ENCODE measurements around the gene KDM2B.

The KDM2B gene

DNA sequence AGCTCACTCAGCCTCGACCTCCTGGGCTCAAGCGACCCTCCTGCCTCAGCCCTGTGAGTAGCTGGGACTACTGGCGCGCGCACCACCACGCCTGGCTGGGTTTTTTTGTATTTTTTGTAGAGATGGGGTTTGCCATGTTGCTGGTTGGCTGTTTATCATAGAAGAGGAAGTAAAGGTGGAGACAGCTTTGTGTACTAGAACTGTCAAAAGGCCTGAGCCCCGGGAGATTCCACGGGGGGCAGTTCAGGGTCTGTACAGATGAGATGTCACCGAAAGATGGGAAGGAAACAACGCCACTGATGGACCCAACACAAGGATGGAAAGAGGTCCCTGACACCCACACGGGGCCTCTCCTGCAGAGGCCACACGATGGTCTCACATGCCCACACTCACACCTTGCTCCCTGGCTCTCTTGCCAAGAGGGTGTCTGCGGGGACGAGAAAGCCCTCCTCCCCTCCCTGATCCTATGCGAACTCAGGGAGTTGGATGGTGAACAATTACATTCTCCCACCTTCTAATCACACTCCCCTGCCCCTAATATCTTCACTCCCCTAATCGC is 66.6 kb downstream of the KDM2B start:
- CTCF ChIA-PET: interaction anchor here (1.1 kb wide), 1 partner anchor 20 kb away, joined by 3 read pairs; no protein-coding TSS in a partner anchor
- POLR2A ChIA-PET: no interaction called here
- no peak overlapping the region for H3K4me3 ChIP-seq (ENCODE audit: low read depth, low read length)
- no peak for DNase-seq (ENCODE audit: low read depth, low spot score)
- TF ChIP-seq, protein P1, sequence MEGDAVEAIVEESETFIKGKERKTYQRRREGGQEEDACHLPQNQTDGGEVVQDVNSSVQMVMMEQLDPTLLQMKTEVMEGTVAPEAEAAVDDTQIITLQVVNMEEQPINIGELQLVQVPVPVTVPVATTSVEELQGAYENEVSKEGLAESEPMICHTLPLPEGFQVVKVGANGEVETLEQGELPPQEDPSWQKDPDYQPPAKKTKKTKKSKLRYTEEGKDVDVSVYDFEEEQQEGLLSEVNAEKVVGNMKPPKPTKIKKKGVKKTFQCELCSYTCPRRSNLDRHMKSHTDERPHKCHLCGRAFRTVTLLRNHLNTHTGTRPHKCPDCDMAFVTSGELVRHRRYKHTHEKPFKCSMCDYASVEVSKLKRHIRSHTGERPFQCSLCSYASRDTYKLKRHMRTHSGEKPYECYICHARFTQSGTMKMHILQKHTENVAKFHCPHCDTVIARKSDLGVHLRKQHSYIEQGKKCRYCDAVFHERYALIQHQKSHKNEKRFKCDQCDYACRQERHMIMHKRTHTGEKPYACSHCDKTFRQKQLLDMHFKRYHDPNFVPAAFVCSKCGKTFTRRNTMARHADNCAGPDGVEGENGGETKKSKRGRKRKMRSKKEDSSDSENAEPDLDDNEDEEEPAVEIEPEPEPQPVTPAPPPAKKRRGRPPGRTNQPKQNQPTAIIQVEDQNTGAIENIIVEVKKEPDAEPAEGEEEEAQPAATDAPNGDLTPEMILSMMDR (IDR thresholded peaks at IDR 0.05; ENCODE audit: insufficient read depth, low read length, missing control alignments): no peak

DNA sequence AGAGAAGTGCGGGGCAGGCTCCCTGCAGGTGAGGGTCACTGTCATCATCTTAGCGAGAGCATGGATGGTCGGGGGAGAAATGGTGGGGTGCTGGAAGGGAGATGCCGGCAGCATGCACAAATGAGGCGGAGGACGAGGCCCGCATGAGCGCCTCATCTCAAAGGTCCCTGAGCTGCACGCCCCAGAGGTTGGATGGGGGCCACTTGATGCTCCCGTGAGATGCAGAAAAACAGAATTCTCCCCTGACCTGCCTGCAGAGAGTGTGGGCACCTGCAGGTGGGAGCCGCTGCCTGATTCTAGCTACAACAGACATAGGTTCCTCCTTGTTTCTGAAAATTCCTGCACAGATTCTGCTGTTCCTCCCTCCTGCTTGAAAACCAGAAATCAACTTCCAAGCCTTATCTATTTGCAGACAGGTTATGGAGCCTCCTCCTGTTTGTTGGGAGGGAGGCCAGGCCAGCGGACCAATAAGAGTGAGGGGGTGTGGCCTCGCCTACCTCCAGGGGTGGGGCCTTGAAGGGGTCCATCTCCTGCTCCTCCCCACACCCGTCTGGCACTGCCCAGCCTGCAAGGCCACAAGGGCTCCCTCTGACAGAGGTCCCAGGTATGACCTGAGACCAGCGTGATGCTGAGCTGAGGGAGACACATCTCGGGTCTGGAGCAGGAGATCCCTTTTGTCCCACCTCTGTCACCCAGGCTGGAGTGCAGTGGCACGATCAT is 67.2 kb downstream of the KDM2B start:
- ChIA-PET CTCF (interaction anchor here (1.1 to 1.4 kb wide), 2 partner anchors 14 to 19 kb away, joined by 3 to 5 read pairs; no protein-coding TSS in a partner anchor), POLR2A (no interaction called here)
- TF ChIP-seq, protein P1 (IDR thresholded peaks at IDR 0.05; ENCODE audit: insufficient read depth, low read length, missing control alignments): no peak
- no peak for DNase-seq (ENCODE audit: low read depth, low spot score)
- no peak overlapping the region for H3K4me3 ChIP-seq (ENCODE audit: low read depth, low read length)

DNA sequence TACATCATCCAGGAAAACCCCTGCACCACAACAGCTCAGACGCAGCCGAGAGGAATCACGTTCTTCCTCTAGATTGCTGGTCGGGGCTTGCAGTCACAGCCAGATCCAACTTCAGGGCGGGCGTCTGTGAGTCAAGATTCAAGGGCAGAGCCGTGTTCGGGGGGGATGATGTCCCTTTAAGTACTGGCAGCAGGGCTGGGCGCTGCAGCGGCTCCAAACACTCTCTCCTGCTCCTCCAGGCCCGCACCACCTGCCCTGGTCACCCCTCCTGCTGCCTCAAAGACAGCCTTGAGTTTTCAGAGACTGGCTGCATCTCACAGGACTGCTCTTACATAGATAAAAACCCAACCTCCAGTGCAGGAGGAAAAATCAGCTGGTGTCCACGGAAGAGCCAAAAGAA is 68.3 kb downstream of the KDM2B start:
- ChIA-PET POLR2A (no interaction called here), CTCF (interaction anchor here (1.4 kb wide), 1 partner anchor 13 kb away, joined by 5 read pairs; no protein-coding TSS in a partner anchor)
- H3K4me3 ChIP-seq (ENCODE audit: low read depth, low read length): no peak overlapping the region
- no peak for DNase-seq (ENCODE audit: low read depth, low spot score)
- TF ChIP-seq, protein P1 (IDR thresholded peaks at IDR 0.05; ENCODE audit: insufficient read depth, low read length, missing control alignments): no peak

DNA sequence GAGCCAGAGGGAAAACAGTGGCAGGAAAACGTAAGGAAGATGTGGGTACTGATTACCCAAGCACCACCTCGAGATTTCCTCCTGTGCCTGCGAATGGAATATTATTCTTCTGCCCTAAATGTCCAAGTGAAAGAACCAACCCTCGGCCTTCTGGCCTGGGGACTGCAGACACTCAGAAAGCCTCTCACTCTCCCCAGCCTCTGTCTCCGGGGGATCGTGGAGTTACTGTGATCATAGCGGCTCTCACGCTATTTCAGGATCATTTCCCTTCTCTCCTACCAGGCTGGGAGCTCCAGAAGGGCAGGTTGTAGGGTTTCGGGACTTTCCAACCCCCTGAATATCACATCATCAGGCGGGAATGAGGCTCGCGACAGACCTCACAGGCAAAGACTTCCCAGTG is 68.9 kb downstream of the KDM2B start:
- TF ChIP-seq, protein P1 (IDR thresholded peaks at IDR 0.05; ENCODE audit: insufficient read depth, low read length, missing control alignments): no peak
- H3K4me3 ChIP-seq (ENCODE audit: low read depth, low read length): no peak overlapping the region
- CTCF ChIA-PET: interaction anchor here (0.8 kb wide), 1 partner anchor 10 kb away, joined by 3 read pairs; no protein-coding TSS in a partner anchor
- DNase-seq (ENCODE audit: low read depth, low spot score): no peak
- POLR2A ChIA-PET: no interaction called here

DNA sequence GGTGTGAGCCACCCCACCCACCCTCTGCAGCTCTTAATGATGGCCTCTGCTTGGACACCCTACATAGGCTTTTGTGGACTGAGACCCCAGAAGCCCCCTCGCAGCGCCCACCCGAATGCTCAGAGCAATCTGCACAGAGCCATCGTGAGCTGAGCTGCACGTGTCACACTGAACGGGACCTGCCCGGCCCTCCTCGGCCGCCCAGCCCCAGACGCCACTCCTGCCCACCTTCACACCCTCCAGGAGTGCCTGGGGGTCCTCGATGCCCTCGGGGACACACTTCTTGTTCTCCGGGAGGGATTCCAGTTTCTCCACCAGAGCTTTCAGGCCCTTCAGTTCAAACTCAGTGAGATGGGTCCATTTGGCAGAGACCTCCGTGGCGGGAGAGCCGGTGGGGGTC is 71.5 kb downstream of the KDM2B start:
- no peak for DNase-seq (ENCODE audit: low read depth, low spot score)
- POLR2A ChIA-PET: no interaction called here
- TF ChIP-seq, protein P1 (IDR thresholded peaks at IDR 0.05; ENCODE audit: insufficient read depth, low read length, missing control alignments): no peak
- H3K4me3 ChIP-seq (ENCODE audit: low read depth, low read length): no peak overlapping the region
- CTCF ChIA-PET: interaction anchor here (0.9 to 14.6 kb wide), 5 partner anchors 9 to 328 kb away, joined by 3 to 146 read pairs (median 16); no protein-coding TSS in a partner anchor

DNA sequence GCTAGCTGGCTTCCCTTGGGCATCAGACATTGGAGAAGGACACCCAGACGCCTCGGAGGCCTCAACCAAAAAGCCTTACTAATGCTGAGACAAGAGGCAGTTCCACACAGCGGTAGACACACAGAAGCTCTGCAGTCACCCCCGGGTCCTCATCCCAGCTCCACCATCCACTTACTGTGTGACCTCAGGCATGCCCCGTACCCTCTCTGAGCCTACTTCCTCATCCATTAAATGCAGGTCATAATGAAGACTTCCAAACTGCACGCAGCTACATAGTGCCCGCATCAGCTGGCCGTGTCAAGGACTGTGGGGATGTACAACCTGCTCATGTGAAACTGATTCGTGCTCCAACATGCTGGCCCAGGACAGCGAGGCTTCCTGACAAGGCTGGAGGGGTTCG is 72.3 kb downstream of the KDM2B start:
- TF ChIP-seq, protein P1 (IDR thresholded peaks at IDR 0.05; ENCODE audit: insufficient read depth, low read length, missing control alignments): no peak
- H3K4me3 ChIP-seq (ENCODE audit: low read depth, low read length): no peak overlapping the region
- ChIA-PET CTCF (interaction anchor here (0.9 to 14.6 kb wide), 6 partner anchors 8 to 329 kb away, joined by 3 to 146 read pairs (median 10); no protein-coding TSS in a partner anchor), POLR2A (no interaction called here)
- no peak for DNase-seq (ENCODE audit: low read depth, low spot score)
